H7 (cell line): Measurements from ENCODE around the gene RABL6. TPM values are rescaled to one million over a fixed set of nuclear protein-coding genes. Genes with fewer than 3 reads are reported as not detected.
A peak's percentile ranks its signal among the peaks of the same experiment; 100 is the strongest.
"Not testable (repeated sequence)": the region's sequence is repeated elsewhere in the genome, so short reads cannot be mapped to it uniquely, and the experiment has no call there.

Experiments
- DNase-seq: peaks from one replicate; pipeline ENCODE4 v3.0.0; 2012
- H3K27me3 ChIP-seq: 2 replicates; pipeline ENCODE4 v1.6.0; 2011; ENCODE audit warnings: mild to moderate bottlenecking, low read length; ENCODE audit not compliant: control insufficient read depth, insufficient read depth
- H3K36me3 ChIP-seq: replicated peaks from 2 replicates; pipeline ENCODE4 v1.5.1; 2011; ENCODE audit warnings: low read length; ENCODE audit not compliant: control insufficient read depth, insufficient read depth
- H3K4me3 ChIP-seq: 2 replicates; pipeline ENCODE4 v1.5.1; 2011; ENCODE audit warnings: low read depth, mild to moderate bottlenecking, control low read depth, low read length, moderate library complexity; ENCODE audit not compliant: insufficient read depth
- total RNA-seq: library from RNA; depleted of rRNA; stranded (reverse); fragments of >200 nt; shearing (Covaris generic); gene quantifications from 2 replicates; pipeline ENCODE4 v1.2.3, GENCODE V29; 2014

Gene RABL6
- total RNA-seq, 1 experiment from 2014 or later = 150 TPM

DNA sequence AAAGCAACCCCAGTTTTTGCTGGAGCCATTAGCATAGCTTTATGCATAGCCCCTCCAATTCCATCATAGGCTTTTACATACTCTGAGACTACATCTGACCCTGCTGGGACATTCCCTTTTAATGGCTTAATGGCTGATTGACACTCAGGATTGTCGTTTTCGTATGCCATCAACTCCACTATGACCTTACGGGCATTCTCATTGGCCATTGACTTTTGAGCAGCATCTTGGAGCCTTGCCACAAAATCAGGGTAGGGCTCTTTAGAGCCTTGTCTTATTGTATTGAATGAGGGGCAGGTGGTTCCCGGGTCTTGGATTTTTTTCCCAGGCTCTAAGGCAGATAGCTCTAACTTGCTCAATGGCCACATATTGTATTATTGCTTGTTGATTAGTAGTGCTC is 20.8 kb upstream of the RABL6 start:
- H3K36me3 ChIP-seq, H3K4me3 ChIP-seq, H3K27me3 ChIP-seq, DNase-seq: not testable (repeated sequence)

DNA sequence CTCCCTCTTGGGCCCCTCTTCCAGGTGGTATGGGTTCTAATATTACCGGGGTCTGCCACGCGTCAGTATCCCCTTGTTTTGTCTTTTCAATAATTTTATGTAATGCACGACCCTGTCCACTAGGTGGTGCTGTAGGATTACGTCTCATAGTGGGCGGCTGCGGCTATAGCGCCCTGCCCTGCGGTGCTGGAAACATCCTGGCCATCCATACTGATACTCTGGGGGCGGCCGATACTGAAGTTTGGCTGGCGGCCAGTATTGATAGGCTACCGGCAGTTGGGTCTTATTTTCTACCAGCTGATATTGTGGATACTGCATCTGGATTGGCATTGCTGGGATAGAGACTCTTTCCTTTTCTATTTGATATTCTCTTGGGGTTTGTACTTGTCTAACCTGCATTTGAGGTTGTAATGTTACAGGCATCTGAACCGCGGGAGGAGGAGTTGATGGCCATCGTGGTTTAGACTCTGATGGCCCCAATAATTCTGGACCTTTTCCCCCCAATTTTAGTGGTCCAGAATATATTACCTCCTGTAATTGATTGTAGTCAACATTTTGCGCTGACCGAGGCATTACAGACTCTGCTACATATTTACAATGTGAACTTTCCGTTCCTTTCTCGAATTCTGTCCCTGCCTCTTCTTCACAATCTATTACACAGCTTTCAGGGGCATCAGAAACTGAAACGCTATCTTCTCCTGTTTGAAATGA is 19.9 kb upstream of the RABL6 start:
- Histone ChIP-seq H3K27me3 (no peaks in the 10 kb centered on the region), H3K4me3 (no peak overlapping the region), H3K36me3 (no peaks in the 10 kb centered on the region)
- DNase-seq = peak; percentile 89

DNA sequence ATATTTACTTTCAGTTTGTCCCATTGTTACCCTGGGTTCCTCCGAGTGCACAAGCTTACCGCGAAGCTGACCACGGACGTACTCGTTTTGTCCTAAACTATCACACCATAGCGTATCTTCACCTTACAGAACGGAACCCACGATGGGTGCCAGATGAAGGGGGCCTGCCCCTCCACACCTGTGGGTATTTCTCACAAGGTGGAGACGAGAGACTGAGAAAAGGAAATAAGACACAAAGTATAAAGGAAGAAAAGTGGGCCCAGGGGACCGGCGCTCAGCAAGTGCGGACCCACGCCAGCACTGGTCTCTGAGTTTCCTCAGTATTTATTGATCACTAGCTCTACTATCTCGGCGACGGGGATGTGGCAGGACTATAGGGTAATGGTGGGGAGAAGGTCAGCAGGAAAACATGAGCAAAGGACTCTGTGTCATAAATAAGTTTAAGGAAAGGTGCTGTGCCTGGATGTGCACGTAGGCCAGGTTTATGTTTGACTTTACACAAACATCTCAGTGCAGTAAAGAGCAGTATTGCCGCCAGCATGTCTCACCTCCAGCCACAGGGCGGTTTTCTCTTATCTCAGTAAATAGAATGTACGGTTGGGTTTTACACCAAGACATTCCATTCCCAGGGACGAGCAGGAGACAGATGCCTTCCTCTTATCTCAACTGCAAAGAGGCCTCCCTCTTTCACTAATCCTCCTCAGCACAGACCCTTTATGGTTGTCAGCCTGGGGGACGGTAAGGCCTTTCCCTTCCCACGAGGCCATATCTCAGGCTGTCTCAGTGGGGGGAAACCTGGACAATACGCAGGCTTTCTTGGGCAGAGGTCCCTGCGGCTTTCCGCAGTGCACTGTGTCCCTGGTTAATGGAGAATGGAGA is 18.9 kb upstream of the RABL6 start:
- not testable (repeated sequence) for H3K36me3 ChIP-seq, H3K27me3 ChIP-seq, H3K4me3 ChIP-seq, DNase-seq

DNA sequence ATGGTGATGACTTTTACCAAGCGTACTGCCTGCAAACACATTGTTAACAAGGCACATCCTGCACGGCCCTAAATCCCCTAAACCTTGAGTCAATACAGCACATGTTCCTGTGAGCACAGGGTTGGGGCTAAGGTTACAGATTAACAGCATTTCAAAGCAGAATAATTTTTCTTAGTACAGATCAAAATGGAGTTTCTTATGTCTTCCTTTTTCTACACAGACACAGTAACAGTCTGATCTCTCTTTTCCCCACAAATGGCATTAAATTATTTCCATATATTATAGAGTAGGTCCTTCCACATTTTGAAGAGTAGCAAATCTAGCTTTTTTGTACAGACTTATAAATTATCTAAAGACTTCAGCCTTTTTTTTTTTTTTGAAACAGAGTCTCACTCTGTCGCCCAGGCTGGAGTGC is 18.2 kb upstream of the RABL6 start:
- H3K27me3 ChIP-seq = no peaks in the 10 kb centered on the region
- no peak overlapping the region for H3K4me3 ChIP-seq
- DNase-seq = no peak
- no peaks in the 10 kb centered on the region; the same call in 1 of the 2 replicates for H3K36me3 ChIP-seq

DNA sequence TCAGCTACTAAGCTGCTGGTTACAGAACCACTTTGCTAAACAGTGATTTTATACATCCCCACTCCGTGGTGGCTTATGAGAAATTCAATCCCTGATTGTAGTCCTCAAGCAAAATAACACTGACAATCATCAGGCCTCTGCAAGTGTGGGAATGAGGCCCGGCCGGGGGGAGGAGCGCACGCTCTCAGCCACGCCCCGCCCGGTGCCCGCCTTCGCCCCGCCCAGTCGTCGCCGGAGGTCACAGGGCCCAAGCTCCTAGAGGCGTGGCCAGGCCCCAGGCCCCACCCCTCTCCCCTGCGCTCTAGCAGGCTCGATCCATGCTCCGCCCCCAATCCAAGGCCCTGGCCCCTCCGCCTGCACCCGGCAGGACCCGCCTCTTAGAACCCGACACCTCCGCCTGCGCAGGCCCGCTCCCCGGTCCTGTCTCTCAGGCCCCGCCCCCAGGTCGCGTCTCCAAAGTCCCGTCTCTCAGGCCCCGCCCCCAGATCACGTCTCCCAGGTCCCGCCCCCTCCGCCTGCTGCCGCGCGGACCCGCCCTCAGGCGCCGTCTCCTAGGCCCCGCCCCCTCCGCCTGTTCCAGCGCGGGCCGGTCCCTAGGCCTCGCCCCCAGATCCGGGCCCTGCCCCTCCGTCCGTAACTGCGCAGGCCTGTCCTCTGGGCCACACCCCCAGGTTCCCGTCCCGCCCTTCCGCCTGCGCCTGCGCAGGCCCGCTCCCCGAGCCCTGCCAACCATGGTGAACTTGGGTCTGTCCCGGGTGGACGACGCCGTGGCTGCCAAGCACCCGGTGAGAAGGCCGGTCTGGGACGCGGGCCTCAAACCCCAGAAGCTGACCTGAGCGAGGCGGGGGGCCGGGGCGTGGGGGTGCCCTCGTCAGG is 16.9 kb upstream of the RABL6 start, which contains the start of gene TMEM141:
TSS of gene TMEM141 (plus strand) at position 705 of the 876 bp plus-strand sequence. CDS start at position 732, 27 bp downstream.
- Histone ChIP-seq H3K4me3 (peak within 1 kb of the TSS; percentile 76), H3K27me3 (no peaks in the 10 kb centered on the region; the same call in 1 of the 2 replicates), H3K36me3 (no peaks in the 10 kb centered on the region; the same call in 1 of the 2 replicates)
- DNase-seq = peak; percentile 100

DNA sequence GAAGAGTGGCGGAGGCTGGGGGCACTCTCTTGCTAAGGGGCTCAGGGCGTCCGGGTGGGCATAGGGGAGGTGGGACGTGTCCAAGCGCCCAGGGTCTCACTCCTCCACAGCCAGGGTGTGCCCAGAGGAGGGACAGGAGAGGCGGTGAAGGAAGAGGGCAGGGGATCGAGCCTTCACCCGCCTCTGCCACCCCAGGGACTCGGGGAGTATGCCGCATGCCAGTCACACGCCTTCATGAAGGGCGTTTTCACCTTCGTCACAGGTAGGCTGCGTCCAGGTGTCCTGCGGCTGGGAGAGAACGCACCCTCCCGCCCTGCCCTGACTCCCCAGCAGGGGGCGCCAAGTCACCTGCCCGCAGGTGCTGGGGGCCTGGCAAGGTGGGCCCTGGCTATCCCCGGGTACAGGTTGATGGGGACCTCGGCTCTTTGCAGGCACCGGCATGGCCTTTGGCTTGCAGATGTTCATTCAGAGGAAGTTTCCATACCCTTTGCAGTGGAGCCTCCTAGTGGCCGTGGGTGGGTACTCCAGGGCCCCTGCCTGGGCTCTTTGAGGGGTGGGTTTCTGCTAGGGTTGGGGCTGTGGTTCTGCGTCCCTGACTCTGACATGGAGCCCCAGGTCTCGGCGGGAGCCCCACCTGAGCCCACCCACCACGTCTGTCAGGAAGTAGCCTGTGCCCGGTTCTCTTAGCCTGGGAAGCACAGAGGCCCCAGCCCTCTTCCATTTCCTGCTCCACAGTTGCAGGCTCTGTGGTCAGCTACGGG is 16.1 kb upstream of the RABL6 start:
- Histone ChIP-seq H3K27me3 (no peaks in the 10 kb centered on the region; the same call in 1 of the 2 replicates), H3K4me3 (peak overlapping the region; percentile 76), H3K36me3 (no peaks in the 10 kb centered on the region; the same call in 1 of the 2 replicates)
- peak; percentile 95 for DNase-seq

DNA sequence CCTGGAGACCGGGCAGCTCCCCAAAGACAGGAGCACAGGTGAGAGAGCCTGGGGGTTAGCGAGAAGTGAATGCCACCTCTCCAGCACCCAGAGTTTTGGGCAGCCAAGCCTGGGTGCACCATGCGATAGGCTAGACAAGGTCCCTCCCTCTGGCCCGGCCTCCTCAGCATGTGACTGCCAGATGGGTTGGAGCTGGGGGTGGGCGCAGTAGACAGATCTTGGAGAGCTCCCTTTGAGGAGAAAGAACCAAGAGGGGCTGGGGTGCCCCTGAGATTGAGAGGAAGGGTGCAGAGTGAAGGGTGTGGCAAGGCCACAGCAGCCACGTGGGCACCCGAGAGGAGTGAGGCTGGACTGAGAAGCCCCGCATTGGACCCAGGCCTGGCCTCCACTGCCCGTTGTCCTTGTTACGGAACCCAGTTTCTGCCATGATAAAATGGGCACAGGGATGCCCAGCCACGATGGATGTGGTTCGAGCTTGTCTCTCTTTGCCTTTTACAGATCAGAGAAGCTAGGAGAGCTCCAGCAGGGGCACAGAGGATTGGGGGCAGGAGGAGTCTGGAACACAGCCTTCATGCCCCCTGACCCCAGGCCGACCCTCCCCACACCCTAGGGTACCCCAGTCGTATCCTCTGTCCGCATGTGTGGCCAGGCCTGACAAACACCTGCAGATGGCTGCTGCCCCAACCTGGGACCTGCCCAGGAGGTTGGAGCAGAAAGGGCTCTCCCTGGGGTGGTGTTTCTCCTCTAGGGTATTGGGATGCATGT is 15.2 kb upstream of the RABL6 start:
- Histone ChIP-seq H3K4me3 (no peak overlapping the region), H3K36me3 (no peaks in the 10 kb centered on the region; the same call in 1 of the 2 replicates), H3K27me3 (no peaks in the 10 kb centered on the region; the same call in 1 of the 2 replicates)
- DNase-seq = no peak

DNA sequence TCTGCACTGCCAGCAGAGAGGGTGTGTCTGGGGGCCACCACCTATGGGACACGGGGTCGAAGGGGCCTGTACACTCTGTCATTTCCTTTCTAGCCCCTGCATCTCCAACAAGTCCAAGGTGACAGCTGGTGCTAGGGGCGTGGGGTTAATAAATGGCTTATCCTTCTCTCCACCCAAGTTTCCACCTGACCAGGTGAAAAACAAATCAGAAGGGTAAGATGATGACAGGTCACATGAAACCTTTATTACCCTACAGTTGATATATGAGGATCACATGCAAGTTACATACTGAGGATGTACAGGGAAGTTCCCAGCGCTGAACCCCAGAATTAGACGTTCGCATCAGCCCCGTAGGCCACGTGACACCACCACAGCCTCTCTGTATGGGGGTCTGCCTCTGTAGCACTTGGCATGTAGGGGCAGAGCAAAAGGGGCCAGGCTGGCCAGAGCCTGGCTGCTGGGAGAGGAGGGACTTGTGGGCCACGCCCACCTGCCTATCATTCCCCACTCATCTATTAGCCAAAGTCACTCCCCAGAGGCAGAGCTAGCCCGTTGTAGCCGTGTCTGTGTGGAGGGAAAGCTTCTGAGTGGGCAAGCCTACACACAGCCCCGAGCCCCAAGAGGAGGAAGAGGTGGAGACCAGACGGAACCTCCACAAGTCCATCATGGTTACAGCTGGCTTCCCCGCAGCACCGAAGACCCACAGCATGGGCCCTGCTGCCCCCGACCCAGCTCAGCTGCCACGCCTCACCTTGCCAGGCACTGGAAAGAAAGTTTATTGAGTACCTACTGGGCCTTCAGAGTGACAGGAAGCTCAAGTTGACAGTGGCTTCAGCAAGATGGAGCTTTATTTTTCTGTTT is 14.4 kb upstream of the RABL6 start:
- H3K27me3 ChIP-seq = no peaks in the 10 kb centered on the region; the same call in 1 of the 2 replicates
- peak; percentile 56 for DNase-seq
- no peaks in the 10 kb centered on the region; the same call in 1 of the 2 replicates for H3K36me3 ChIP-seq
- H3K4me3 ChIP-seq = no peak overlapping the region

DNA sequence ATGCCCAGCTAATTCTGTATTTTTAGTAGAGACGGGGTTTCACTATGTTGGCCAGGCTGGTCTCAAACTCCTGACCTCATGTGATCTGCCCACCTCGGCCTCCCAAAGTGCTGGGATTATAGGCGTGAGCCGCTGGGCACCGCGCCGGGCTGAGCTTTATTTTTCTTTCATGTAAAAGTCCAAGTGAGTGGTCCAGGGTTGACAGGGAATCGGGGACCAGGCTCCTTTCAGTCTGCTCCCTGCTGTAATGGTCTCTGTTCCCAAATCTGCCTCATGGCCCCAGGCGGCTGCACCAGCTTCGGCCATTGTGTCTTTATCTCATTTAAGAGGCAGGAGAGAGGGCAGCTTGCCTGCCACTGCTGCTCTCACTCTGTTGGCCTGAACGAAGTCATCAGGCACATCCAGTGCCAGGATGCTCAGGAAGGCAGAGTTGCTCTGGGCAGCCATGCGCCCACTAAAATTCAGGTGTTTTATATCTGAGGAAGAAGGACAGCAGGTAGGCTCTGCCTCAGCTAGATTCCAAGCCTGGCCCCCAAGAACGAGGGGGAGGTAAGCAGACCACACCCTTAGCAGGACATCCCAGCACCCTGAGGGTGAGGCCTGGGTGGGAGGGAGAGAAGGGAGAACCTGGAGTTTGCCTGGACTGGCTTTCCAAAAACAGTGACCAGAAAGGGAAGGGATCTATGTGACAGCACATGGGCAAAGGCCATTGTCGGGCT is 13.3 kb upstream of the RABL6 start:
- Histone ChIP-seq H3K27me3 (peaks cover 10% of the 10 kb centered on the region; the same call in 1 of the 2 replicates), H3K4me3 (no peak overlapping the region), H3K36me3 (no peaks in the 10 kb centered on the region; the same call in 1 of the 2 replicates)
- no peak for DNase-seq

DNA sequence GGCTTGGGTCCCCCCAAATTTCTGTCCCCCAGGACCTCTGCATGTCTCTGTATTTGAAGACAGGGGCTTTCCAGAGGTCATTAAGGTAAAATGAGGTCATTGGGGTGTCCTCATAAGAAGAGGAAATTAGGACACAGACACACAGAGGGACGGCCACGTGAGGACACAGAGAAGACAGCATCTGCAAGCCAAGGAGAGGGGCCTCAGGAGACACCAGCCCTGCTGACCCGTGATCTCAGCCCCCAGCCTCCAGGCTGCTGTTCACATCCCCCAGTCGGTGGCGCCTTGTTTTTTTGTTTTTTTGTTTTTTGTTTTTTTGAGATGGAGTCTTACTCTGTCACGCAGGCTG is 12.8 kb upstream of the RABL6 start:
- no peak overlapping the region for H3K4me3 ChIP-seq
- DNase-seq = no peak
- H3K36me3 ChIP-seq = no peaks in the 10 kb centered on the region; the same call in 1 of the 2 replicates
- peaks cover 14% of the 10 kb centered on the region; the same call in 1 of the 2 replicates for H3K27me3 ChIP-seq

DNA sequence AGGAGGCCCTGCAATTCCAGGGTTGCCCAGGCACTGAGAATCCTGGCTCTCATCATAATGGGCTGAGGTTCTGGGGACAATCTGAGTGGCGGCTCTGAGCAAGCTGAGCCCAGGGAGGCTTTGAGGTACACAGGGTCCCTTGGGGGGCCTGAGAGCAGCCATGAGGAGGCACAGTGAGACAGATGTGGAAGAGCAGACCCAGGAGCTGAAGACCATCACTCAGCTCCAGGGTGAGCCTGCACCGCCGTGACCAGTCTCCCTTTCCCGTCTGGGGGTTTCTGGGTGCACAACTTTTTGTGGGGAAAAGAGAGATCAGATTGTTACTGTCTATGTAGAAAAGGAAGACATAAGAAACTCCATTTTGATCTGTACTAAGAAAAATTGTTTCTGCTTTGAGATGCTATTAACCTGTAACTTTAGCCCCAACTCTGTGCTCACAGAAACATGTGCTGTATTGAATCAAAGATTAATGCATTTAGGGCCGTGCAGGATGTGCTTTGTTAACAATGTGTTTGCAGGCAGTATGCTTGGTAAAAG is 11.4 kb upstream of the RABL6 start, which contains the start of gene CCDC183:
TSS of gene CCDC183 (plus strand) at position 101 of the 537 bp plus-strand sequence. CDS start at position 161, 60 bp downstream.
- Histone ChIP-seq H3K27me3 (peaks cover 14% of the 10 kb centered on the region; the same call in 1 of the 2 replicates), H3K36me3 (no peaks in the 10 kb centered on the region; the same call in 1 of the 2 replicates), H3K4me3 (no peak within 1 kb of the TSS)
- DNase-seq = no peak
